ENCODE data around the gene CNTROB.

Gene CNTROB

GRCh38 chr17:7903154-7904103 lies 28.6 kb upstream of the CNTROB start:
- no peak for DNase-seq (ENCODE audit: low spot score)

- no peak for DNase-seq (ENCODE audit: low spot score)
These were observed 22.9 kb upstream of the CNTROB start for GRCh38 chr17:7909089-7909488.

GRCh38 chr17:7910281-7910680 lies 21.7 kb upstream of the CNTROB start:
- DNase-seq (ENCODE audit: low spot score), result no peak

- no peak for DNase-seq (ENCODE audit: low spot score)
These were observed 21.3 kb upstream of the CNTROB start for GRCh38 chr17:7910711-7911110.

- no peak for DNase-seq (ENCODE audit: low spot score)
These were observed 20.9 kb upstream of the CNTROB start for GRCh38 chr17:7911116-7911515.

GRCh38 chr17:7912927-7913524 lies 19.0 kb upstream of the CNTROB start:
- DNase-seq (ENCODE audit: low spot score), result peak; percentile 74

GRCh38 chr17:7915179-7915610 lies 16.8 kb upstream of the CNTROB start:
- DNase-seq (ENCODE audit: low spot score), result peak; percentile 28

- peak; percentile 94 for DNase-seq (ENCODE audit: low spot score)
These were observed 16.2 kb upstream of the CNTROB start, which contains the start of gene RNF227 for GRCh38 chr17:7915611-7916384. RNF227 (minus strand) TSS chr17:7916289; CDS start chr17:7916195, 94 bp downstream.

GRCh38 chr17:7916385-7916682 lies 15.7 kb upstream of the CNTROB start:
- no peak for DNase-seq (ENCODE audit: low spot score)

- peak; percentile 55 for DNase-seq (ENCODE audit: low spot score)
These were observed 15.2 kb upstream of the CNTROB start for GRCh38 chr17:7916808-7917207.

GRCh38 chr17:7922269-7922844 lies 9.6 kb upstream of the CNTROB start:
- no peak for DNase-seq (ENCODE audit: low spot score)

GRCh38 chr17:7922845-7923628 lies 9.0 kb upstream of the CNTROB start:
- peak; percentile 89 for DNase-seq (ENCODE audit: low spot score)

GRCh38 chr17:7927596-7927995 lies 4.4 kb upstream of the CNTROB start:
- no peak for DNase-seq (ENCODE audit: low spot score)

- DNase-seq (ENCODE audit: low spot score), result peak; percentile 88
These were observed 2.6 kb upstream of the CNTROB start, which contains the start of gene KCNAB3 for GRCh38 chr17:7929158-7930023. KCNAB3 (minus strand) TSS chr17:7929856; CDS start chr17:7929435, 421 bp downstream.

GRCh38 chr17:7930841-7931631 lies 970 bp upstream of the CNTROB start:
- no peak for DNase-seq (ENCODE audit: low spot score)

- peak; percentile 53 for DNase-seq (ENCODE audit: low spot score)
These were observed 481 bp downstream of the CNTROB start for GRCh38 chr17:7932483-7932891.

- DNase-seq (ENCODE audit: low spot score), result peak; percentile 71
These were observed 943 bp downstream of the CNTROB start for GRCh38 chr17:7932949-7933348.

- no peak for DNase-seq (ENCODE audit: low spot score)
These were observed 3.9 kb downstream of the CNTROB start for GRCh38 chr17:7935859-7936258.

GRCh38 chr17:7940034-7940433 lies 8.0 kb downstream of the CNTROB start:
- no peak for DNase-seq (ENCODE audit: low spot score)
